LNCAP (cell line): ENCODE data around the gene MARCKSL1.

Source experiments
- TF ChIP-seq, protein P1 (sequence below): fragments of 450-650 bp; IDR thresholded peaks from 2 replicates; pipeline ENCODE4 v1.5.1; 2017; ENCODE audit warnings: mild to moderate bottlenecking

The MARCKSL1 gene

DNA sequence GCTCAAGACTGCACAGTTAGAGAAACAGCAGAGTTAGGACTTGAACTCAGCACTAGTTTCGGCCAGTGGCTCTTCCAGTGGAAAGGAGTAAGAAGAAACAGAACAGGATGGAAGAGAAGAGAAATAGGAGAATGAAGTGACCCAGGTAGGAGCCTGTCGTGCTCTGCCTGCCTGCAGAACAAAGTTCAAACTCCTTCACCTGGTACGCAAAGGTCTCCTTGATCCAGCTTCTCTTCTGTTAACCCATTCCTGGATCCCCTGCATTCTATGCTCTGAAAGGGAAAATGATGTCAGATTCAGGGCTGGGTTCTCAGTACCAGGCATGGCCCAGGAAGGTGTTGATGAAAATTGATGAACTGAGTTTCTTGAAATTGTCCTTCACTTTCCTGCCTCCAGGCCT is 22.4 kb upstream of the MARCKSL1 start:
- TF ChIP-seq, protein P1, sequence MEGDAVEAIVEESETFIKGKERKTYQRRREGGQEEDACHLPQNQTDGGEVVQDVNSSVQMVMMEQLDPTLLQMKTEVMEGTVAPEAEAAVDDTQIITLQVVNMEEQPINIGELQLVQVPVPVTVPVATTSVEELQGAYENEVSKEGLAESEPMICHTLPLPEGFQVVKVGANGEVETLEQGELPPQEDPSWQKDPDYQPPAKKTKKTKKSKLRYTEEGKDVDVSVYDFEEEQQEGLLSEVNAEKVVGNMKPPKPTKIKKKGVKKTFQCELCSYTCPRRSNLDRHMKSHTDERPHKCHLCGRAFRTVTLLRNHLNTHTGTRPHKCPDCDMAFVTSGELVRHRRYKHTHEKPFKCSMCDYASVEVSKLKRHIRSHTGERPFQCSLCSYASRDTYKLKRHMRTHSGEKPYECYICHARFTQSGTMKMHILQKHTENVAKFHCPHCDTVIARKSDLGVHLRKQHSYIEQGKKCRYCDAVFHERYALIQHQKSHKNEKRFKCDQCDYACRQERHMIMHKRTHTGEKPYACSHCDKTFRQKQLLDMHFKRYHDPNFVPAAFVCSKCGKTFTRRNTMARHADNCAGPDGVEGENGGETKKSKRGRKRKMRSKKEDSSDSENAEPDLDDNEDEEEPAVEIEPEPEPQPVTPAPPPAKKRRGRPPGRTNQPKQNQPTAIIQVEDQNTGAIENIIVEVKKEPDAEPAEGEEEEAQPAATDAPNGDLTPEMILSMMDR = no peak

- TF ChIP-seq, protein P1 = no peak
Observed at GRCh38 chr1:32357614-32358013, 21.6 kb upstream of the MARCKSL1 start.

DNA sequence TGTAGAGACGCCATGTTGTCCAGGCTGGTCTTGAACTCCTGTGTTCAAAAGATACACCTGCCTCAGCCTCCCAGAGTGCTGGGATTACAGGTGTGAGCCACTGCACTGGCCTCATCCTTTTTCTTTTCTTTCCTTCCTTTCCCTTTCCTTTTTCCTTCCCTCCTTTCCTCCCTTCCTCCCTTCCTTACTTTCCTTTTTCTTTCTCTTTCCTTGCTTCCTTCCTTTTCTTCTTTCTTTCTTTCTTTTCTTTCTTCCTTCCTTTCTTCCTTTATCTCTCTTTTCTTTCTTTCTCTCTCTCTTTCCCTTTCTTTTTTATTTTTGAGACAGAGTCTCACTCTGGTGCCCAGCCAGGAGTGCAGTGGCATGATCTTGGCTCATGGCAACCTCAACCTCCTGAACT is 20.4 kb upstream of the MARCKSL1 start:
- TF ChIP-seq, protein P1 = no peak

- TF ChIP-seq, protein P1 = no peak
Observed at GRCh38 chr1:32353886-32354570, 18.0 kb upstream of the MARCKSL1 start.

- TF ChIP-seq, protein P1 = no peak
Observed at GRCh38 chr1:32353431-32353830, 17.4 kb upstream of the MARCKSL1 start.

DNA sequence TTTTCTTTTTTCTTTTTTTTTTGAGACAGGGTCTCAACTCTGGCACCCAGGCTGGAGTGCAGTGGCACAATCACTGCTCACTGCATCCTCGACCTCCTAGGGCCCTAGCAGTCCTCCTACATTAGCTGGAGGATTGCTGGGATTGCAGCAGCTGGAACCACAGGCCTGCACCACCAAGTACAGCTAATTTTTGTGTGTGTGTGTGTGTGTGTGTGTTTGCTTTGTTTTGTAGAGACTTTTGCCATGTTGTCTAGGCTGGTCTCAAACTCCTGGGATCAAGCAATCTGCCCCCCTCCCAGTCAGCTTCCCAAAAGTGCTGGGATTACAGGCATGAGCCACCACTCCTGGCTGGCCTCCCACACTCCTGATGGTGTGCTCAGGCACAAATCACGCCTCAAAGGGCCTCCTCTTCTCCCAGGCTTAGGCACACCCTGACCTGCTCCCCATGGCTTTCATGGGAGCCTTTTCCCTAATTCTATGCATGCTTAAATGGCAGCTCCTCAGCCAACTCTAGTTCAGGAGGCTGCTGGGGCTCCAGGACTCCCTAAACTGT is 16.9 kb upstream of the MARCKSL1 start:
- TF ChIP-seq, protein P1 = no peak

- TF ChIP-seq, protein P1 = no peak
Observed at GRCh38 chr1:32352239-32352745, 16.3 kb upstream of the MARCKSL1 start.
